Kidney epithelial cell (primary cell): ENCODE data around the gene SPATA45. TPM values are rescaled to one million over a fixed set of nuclear protein-coding genes. Genes with fewer than 3 reads are reported as not detected.

Experiments used
- DNase-seq: peaks from one replicate; pipeline ENCODE4 v3.0.0-alpha.2; 2010; ENCODE audit warnings: low read depth
- H3K27me3 ChIP-seq: 2 replicates; pipeline ENCODE4 v1.6.0; 2011; ENCODE audit warnings: low read length; ENCODE audit not compliant: control insufficient read depth, insufficient read depth
- H3K36me3 ChIP-seq: 2 replicates; pipeline ENCODE4 v1.5.1; 2011; ENCODE audit warnings: low read length; ENCODE audit not compliant: control insufficient read depth, insufficient read depth
- H3K4me3 ChIP-seq: 2 replicates; pipeline ENCODE4 v1.5.1; 2011; ENCODE audit warnings: low read depth, mild to moderate bottlenecking, control low read depth, low read length
- CTCF ChIP-seq: IDR thresholded peaks from 2 replicates; pipeline ENCODE4 v1.5.1; 2011; ENCODE audit warnings: mild to moderate bottlenecking, moderate library complexity, low read length, control low read depth, inconsistent platforms; ENCODE audit not compliant: insufficient read depth, poor library complexity, severe bottlenecking
- total RNA-seq: library from RNA; depleted of rRNA; stranded (reverse); fragments of >200 nt; gene quantifications from 2 replicates; pipeline ENCODE4 v1.2.3, GENCODE V29; 2015

Gene SPATA45
- total RNA-seq, 1 donor from 2014 or later = not detected

GRCh38 chr1:212824201-212824600, 23.2 kb downstream of the SPATA45 start:
- no peak overlapping the region for H3K4me3 ChIP-seq
- no peaks in the 10 kb centered on the region for H3K27me3 ChIP-seq
- no peak for DNase-seq
- TF ChIP-seq CTCF = no peak
- no peaks in the 10 kb centered on the region for H3K36me3 ChIP-seq

- Histone ChIP-seq H3K4me3 (no peak overlapping the region), H3K36me3 (no peaks in the 10 kb centered on the region), H3K27me3 (no peaks in the 10 kb centered on the region)
- no peak for DNase-seq
- no peak for TF ChIP-seq CTCF
Measured at GRCh38 chr1:212822956-212823355, 24.5 kb downstream of the SPATA45 start.

GRCh38 chr1:212820969-212821368, 26.5 kb downstream of the SPATA45 start:
- no peak for DNase-seq
- no peak overlapping the region for H3K4me3 ChIP-seq
- no peaks in the 10 kb centered on the region for H3K36me3 ChIP-seq
- no peak for TF ChIP-seq CTCF
- no peaks in the 10 kb centered on the region for H3K27me3 ChIP-seq

GRCh38 chr1:212819726-212820125, 27.7 kb downstream of the SPATA45 start:
- DNase-seq = no peak
- TF ChIP-seq CTCF = no peak
- H3K4me3 ChIP-seq = no peak overlapping the region
- H3K36me3 ChIP-seq = no peaks in the 10 kb centered on the region
- H3K27me3 ChIP-seq = no peaks in the 10 kb centered on the region

- no peak for DNase-seq
- TF ChIP-seq CTCF = no peak
- H3K27me3 ChIP-seq = no peaks in the 10 kb centered on the region
- no peaks in the 10 kb centered on the region for H3K36me3 ChIP-seq
- no peak overlapping the region for H3K4me3 ChIP-seq
Measured at GRCh38 chr1:212816567-212817278, 30.7 kb downstream of the SPATA45 start.
